NOMO-1 (cell line): Measurements from ENCODE around the gene FRAS1.
"Not testable (repeated sequence)": the region's sequence is repeated elsewhere in the genome, so short reads cannot be mapped to it uniquely, and the experiment has no call there.

Source experiments
- DNase-seq, 2 experiments: peaks; one replicate each; lab custom pipeline; 2025; ENCODE audit not compliant: unreplicated experiment in 2 of 2; lab: John Stamatoyannopoulos, UW

Gene FRAS1, protein sequence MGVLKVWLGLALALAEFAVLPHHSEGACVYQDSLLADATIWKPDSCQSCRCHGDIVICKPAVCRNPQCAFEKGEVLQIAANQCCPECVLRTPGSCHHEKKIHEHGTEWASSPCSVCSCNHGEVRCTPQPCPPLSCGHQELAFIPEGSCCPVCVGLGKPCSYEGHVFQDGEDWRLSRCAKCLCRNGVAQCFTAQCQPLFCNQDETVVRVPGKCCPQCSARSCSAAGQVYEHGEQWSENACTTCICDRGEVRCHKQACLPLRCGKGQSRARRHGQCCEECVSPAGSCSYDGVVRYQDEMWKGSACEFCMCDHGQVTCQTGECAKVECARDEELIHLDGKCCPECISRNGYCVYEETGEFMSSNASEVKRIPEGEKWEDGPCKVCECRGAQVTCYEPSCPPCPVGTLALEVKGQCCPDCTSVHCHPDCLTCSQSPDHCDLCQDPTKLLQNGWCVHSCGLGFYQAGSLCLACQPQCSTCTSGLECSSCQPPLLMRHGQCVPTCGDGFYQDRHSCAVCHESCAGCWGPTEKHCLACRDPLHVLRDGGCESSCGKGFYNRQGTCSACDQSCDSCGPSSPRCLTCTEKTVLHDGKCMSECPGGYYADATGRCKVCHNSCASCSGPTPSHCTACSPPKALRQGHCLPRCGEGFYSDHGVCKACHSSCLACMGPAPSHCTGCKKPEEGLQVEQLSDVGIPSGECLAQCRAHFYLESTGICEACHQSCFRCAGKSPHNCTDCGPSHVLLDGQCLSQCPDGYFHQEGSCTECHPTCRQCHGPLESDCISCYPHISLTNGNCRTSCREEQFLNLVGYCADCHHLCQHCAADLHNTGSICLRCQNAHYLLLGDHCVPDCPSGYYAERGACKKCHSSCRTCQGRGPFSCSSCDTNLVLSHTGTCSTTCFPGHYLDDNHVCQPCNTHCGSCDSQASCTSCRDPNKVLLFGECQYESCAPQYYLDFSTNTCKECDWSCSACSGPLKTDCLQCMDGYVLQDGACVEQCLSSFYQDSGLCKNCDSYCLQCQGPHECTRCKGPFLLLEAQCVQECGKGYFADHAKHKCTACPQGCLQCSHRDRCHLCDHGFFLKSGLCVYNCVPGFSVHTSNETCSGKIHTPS (N-terminal part only)

DNA sequence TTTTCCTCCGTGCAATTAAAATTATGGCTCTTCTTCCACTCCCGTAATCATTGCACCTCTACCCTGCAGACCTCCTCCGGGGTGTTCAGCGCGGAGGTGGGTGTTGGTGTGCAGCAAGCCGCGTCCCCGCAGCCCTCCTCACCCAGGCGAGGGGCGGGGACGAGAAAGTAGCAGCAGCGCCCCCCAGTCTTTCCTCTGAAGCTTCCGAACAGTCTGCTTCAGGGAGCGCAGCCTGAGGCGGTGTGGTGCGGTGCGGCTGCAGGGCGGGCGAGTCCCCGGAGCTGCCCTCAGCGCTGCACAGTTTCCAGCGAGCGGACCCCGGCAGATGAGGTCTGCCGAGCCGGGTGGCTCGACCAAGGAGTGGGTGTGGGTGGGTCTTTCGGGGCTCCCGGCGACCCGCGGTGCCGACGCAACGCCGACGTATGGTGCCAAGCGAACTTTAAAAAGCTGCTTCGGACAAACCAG is at the start of gene FRAS1:
Gene FRAS1, plus strand, starts transcription at position 189 of the 465 bp plus-strand sequence. CDS start 687 bp downstream, outside the sequence.
- no peak for DNase-seq

DNA sequence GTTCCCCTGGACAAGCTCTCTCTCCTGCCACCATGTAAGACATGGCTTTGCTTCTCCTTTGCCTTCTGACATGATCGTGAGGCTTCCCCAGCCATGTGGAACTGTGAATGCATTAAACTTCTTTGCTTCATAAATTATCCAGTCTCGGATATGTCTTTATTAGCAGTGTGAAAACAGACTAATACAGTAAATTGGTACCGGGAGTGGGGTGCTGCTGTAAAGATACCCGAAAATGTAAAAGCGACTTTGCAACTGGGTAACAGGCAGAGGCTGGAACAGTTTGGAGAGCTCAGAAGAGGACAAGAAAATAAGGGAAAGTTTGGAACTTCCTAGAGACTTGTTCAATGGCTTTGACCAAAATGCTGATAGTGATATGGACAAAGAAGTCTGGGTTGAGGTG is 46.1 kb upstream of the FRAS1 start:
- not testable (repeated sequence) for DNase-seq

DNA sequence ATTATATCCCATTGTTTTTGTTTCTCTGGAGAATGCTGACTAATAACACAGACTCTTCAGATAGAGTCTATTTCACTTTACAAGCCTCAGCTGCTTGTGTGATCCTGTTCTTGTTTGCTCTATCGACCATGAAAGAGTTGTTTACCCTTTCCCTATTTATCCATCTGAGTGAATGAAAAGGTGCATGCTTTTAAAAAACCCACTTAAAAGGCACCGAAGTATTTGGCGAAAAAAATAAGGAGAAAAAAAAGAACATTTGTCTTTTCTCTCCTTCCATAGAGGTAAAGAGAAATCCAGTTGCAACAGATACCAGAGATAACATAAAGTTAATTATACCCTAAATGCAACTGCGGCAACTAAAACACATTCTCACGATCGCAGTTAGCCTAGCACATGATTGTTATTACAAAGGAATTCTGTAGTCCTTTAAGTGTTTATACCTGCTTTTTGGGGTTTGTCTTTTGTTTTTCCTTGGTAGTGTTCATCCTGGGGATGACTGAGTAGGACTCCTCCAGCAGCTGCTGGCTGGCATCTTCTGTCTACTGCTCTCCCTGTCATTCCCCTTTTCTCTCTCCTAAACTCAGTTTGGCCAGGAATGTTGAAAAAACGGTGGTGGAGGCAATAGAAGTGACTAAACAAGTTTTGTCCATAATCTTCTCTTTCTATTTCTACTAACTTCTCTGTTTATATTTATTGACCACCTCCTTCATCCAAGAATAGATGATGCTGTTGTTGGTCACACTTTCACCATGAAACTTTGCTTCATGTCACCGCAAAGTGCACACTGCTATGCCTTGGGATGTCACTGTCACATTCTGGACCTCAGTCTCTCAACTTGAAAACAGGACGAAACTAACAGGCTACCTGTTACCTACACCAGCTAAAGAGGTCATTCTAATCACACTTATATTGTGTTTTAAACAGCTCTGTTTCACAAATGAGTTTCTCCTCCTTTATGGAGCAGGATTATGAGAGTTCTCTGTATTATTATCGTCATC is 41.9 kb upstream of the FRAS1 start:
- DNase-seq: no peak

DNA sequence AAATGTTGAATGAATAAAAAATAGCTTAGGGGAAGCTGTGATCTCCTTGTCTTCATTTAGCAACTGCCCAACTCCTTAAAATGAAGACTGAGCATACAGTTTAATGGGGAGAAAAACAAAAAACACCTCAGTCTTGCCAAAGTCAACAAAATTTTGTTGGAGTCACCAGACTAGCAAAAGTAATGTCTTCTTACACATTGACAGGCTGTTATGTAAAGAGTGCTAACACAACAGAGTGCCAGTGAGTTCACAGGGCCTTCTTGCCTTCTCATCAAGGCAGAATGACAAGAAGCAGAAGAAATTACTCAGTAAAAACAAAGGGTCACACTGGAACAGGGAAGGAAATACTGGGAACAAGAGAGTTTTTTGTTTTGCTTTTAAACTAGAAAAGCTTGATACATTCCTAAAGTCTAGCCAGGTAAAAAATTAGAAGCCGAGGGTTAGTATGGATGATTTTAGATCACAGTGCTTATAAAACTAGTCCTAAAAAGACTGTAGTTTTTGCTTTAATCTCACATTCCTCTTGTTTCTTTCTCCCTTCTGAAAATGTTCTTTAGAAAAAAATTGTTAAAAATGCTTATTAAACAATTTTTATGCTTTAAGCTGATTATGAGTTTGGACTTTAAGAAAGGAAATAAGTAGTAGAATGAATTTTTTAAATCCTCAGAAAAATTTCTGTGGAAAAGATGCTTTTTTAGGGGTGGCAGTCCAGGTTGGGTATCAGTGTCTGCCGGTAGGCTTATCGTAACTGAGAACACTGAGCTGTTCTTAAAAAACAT is 38.7 kb upstream of the FRAS1 start:
- DNase-seq: no peak

DNA sequence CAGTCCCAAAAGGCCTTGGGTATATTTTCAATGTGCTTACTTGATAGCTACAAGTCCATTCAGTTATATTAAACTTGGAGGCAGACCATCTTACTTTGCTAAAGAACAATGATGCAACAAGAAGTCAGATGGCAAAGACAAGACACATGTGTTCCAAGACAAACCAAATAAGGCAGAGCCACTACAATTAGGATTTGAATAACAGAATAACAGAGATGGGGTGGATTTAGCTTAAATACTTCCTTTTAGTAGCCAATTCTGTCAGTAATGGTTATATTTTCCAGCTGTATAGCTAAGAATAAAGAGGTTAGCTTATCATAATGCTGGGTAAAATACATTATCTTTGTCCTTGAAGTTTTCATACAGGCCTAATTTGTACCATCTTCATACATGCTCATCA is 37.7 kb upstream of the FRAS1 start:
- DNase-seq: no peak

DNA sequence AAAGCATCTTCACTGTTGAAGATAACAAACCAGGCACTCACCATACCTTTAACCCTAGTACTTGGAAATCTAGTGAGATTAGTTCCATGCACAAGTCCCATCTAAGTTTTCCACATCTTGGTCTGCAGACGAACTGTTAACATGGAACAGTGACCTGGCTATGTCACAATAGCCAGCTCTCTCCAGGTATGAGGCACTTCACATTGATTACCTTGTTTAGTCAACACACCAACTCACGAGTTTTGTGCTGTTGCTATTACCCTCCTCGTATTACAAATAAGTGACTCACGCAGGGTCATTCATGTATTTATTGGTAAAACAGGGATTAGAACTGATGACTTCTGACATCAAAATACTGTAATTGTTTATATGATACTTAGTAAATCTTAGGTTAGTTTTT is 36.4 kb upstream of the FRAS1 start:
- no peak for DNase-seq

DNA sequence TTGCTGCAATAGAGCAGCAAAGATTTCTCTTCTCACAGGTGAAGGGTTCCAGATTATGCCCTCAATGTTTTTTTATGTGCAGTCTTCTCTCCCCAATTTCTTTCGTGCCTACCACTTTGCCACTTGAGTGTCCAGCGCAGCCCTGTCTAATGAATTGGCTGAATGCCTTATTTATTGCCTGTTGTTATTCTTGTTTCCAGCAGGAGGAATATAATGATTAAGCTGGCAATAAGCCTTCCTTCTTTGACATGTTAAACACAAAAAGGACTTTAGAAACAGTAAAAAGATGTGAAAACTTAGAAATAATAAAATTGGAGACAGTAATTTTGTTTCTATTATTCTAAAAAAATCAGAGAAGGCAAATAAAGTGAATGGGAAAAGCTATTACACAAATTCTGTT is 34.6 kb upstream of the FRAS1 start:
- no peak for DNase-seq

DNA sequence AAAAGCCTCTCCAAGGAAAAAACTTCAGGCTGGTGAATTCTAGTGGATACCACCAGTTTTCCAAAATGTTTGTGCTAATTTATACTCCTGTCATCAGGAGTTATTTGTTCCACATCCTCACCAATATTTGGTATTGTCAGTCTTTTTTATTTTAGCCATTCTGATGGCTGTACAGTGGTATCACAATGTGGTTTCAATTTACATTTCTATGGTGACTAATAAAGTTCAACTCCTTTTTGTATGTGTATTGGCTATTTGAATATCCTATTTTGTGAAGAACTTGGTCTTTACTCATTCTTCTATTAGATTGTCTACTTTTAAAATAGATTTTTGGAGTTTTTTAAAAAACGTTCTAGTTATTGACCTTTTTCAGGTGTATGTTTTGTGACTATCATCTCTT is 33.0 kb upstream of the FRAS1 start:
- DNase-seq: no peak

DNA sequence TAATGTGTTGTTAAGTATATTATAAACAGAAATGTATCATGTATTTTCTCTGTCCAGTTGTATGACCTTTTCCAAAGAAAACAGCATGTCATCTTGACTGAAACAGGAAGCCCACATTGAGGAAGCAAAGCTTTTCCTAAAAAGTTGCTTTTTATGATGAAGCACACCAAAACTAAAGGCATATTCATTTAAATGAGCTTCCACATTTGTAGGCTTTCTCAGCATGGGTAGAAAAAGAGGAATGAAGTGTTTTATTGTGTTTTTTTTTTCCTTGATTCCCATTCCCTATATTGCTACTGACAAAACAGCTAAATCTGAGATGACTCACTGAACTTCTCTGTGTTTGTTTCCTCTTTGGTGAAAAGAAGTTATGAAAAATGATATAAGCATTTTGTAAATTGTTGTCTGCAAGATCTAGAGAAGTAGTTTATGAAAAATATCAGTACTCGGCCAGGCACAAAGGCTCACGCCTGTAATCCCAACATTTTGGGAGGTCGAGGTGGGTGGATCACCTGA is 32.5 kb upstream of the FRAS1 start:
- no peak for DNase-seq

DNA sequence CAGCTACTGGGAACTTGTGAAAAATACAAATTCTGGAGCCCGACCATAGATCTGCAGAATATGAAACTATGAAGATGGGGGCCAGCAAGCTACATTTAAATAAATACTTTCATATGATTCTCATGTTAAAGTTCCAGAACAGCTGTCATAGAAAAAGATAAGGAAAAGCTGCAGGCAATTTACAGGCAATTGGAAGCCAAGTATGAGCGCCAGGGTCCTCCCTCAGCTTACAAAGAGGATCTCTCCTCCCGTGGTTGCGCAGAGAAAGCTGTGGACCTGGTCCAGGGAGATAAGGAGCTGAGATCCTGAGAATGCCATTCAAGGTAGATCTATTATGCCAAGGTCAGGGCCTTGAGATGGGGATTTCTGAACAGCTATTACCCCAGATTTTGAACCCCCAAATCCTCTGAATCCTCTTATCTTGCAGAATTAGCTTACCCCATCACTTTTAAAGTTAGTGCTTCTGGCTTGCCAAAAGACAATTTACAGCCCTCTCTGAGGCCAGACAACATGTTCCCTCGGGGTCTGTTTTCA is 25.6 kb upstream of the FRAS1 start:
- DNase-seq: no peak

DNA sequence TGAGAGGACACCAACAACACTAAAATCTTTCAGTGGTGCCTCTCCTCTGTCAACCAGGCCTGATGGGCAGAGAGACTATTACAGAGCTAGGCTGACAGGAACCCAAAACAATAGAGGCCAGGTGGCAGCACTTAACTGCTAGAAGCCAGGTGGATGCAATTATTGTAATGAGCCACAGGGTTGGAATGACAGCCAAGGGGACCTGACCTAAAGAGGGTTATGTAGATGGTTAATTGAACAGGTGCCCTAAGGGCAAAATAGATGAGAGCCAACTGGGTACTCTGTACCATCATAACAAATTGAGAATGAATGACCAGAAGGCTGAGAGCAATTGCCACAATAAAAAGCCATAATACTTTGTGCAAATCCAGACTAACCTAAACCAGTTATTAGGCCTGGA is 24.7 kb upstream of the FRAS1 start:
- no peak for DNase-seq

DNA sequence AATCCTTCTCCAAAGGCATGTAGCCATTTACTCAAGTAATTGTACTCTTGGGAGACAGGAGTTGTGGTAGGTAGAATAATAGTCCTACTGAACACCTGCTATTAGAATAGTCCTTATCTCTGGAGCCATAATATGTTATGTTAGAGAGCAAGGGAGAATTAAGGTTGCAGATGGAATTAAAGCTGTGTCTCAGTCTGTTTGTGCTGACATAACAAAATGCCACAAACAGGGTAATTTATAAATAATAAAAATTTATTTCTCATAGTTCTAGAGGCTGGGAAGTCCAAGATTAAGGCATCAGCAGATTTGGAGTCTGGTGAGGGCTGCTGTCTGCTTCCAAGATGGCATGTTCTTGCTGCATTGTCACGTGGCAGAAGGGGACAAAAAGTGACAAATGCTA is 24.2 kb upstream of the FRAS1 start:
- DNase-seq: no peak

DNA sequence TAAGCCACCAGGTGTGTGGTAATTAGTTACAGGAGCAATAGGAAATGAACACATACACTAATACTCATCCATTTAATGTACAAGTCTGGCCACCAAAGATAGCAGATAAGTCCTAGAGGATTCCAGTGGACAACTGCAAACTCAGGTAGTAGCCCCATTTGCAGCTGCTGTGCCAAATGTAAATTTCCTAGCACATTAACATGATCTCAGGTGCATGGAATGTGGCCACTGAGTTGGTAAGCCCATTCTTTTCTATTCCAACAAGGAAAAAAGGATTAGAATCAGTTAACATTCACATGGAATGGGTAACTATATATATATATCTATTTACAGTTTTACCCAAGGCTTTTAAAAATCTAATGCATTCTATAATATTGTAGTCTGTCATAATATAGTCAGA is 23.3 kb upstream of the FRAS1 start:
- no peak for DNase-seq

DNA sequence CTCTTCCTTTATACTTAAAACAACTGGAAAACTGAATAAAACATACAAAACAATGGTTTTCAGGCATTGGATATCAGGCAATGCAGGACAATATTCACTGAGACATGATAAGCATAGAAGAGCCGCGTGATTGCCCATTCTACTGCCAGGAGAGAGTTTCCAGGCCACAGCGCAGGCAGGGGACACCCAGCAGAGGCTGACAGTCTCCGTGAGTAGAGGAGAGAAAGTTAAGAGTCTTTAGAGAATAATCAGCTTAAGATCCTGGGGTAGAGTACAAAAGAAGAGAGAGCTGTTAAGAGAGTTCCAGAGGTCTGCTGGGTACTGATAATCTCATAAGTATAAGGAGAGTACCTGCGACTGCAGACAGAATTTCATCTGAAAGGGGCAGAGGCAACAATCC is 18.4 kb upstream of the FRAS1 start:
- DNase-seq: no peak

DNA sequence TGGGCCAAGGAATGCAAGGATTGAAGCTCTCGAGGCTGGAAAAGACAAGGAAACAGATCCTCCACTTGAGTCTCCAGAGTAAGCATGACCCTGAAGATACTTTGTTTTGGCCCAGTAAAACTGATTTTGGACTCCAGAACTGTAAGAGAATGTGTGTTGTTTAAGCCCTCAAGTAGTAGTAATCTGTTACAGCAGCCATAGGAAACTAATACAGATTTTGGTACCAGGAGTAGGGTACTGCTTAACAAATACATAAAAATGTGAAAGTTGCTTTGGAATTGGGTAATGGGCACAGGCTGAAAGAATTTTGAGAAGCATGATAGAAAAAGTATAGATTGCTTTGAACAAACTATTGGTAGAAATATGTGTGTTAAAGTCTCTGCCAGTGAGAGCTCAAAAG is 17.4 kb upstream of the FRAS1 start:
- no peak for DNase-seq

DNA sequence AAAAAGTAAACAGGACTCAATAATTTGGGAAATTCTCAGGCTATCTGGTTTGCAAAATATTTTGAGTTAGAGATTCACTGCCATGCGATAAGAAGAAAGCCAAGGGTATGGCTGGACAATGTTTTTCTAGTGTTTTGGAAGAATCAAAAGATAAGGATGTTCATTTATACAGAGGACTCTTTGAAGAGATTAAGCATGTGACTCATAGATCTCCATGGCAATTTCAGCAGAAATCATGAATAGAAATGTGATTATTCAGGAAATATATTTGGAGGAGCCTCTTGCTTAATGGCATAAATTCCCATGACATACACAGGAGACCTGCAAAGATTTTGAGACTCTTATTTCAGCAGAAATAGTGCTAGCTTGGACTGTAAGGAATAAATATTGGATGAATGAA is 16.7 kb upstream of the FRAS1 start:
- no peak for DNase-seq

DNA sequence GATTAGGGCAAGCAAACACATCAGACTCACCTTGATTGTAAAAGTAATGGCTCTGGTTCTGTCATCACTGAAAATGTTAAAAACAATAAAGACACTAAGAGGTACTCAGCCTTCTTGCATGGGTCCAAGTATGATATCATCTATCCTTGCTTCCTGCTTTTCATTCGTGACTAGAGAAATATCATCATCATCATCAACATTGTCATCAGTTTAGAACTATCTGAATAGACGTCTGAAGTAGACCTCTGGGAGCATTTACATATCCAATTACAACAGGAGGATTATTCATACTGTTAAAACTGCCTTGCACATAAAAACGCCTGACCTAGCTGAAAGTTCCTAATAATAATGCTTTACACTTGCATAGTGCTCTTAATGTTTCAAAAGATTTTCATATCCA is 9.8 kb upstream of the FRAS1 start:
- DNase-seq: no peak

DNA sequence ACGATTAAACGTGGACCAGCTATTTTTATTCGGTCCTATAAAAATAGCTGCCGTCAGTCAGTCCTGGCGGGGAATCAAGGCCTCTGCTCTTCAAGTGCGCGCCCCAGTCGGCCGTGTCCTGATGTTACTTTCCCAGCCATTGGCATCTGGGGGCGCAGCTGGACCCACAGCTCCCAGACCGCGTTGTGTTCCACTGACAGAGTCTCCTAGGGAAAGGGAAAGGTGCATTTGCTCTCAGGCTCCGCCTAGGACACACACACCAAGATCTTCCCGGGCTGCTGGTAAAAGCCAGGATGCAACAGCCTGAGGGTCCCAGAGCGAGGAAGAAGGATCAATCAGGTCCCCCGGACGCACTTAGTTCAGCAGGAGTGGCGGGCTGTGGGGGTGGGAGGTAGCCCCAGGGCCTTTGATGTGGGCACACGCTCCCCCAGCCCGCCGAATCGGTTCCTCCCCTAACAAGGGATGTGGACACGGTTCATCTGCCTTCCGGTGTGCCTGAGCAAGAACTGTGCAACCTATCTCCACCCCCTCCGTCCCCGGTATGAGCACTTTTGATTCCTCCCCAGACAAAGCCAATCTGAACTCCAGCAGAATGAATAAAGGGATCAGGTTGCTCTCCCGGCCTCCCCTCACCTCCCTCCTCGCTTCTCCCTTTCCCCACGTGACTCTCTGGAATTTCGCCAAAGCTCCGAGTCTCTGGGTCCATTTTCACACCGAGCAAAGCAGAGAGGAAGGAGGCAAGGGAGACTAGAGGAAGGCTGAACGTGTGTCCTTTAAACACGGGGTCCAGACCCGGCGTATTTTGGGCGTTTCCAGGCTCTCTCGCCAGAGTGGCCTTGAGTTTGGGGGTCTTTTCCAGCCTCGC is 626 bp upstream of the FRAS1 start:
- no peak for DNase-seq
